Measurements from ENCODE around the gene ORC3.

DNA sequence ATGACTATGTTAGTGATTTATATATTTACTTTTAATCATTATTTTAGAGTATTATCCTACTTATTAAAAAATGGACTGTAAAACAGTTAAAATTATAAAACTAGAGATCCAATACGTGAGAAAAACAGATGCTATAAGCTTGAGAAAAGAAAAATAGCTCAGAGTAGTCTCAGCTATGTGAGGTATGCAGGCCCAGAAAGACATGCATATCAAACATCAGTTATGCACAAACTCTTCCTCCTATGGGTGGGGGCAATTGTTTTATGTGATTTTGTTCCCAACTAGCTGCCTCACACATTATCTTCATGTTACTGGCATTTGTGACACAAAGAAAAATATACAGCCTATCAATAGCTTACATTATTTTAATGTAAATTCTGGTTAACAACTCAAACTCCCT, 28.9 kb upstream of the ORC3 start:
- TF ChIP-seq GATA2 (IDR thresholded peaks at IDR 0.05; ENCODE audit: low read depth, low read length) (no peak), GATA3 (IDR thresholded peaks at IDR 0.05; ENCODE audit: low read depth, low read length) (no peak)
